Esophagus squamous epithelium (tissue), 4 donors: ENCODE results near the gene HSPA14.

Source experiments
- CTCF ChIP-seq, 6 experiments: fragments of 450-650 bp in 4 of 6; fragments of 200-600 bp in 2 of 6; sonication (generic) in 2 of 6; IDR thresholded peaks; one replicate each; pipeline ENCODE4 v1.5.1; 2016 to 2019; ENCODE audit warnings: antibody characterized with exemption in 6 of 6, mild to moderate bottlenecking in 4 of 6, moderate library complexity in 4 of 6
- POLR2A ChIP-seq, 4 donors: fragments of 450-650 bp; IDR thresholded peaks; one replicate each; pipeline ENCODE4 v1.6.1; 2017; ENCODE audit warnings: antibody characterized with exemption in 4 of 4, mild to moderate bottlenecking in 4 of 4, moderate library complexity in 3 of 4

GRCh38 chr10:14800397-14800796, 37.7 kb upstream of the HSPA14 start:
- TF ChIP-seq CTCF (IDR thresholded peaks at IDR 0.05) (no peak), POLR2A (IDR thresholded peaks at IDR 0.05) (no peak)
